GM23338 (cell line): Measurements from ENCODE around the gene RNF157. TPM values are rescaled to one million over a fixed set of nuclear protein-coding genes. Genes with fewer than 3 reads are reported as not detected.

Experiments
- ATAC-seq: fragments of 200-7000 bp; cut with Tn5 transposase; 3 replicates; pipeline ENCODE4 v1.9.1; 2020
- DNase-seq: peaks from one replicate; pipeline ENCODE4 v3.0.0-alpha.2; 2015; ENCODE audit warnings: low spot score
- H2AFZ ChIP-seq: fragments of 200-600 bp; sonication (generic); 2 replicates; pipeline ENCODE4 v1.8.0; 2016; ENCODE audit warnings: antibody characterized with exemption, mild to moderate bottlenecking, moderate library complexity
- H3F3A ChIP-seq: fragments of 200-600 bp; sonication (generic); replicated peaks from 2 replicates; pipeline ENCODE4 v1.8.0; 2017; ENCODE audit warnings: antibody characterized with exemption, mixed run types, low read depth
- H3K27ac ChIP-seq: fragments of 200-600 bp; sonication (generic); 2 replicates; pipeline ENCODE4 v1.6.1; 2016; ENCODE audit warnings: low read depth
- H3K27me3 ChIP-seq: fragments of 200-600 bp; sonication (generic); 2 replicates; pipeline ENCODE4 v1.8.0; 2016; ENCODE audit warnings: mild to moderate bottlenecking, mixed run types, moderate library complexity; ENCODE audit not compliant: insufficient read depth
- H3K36me3 ChIP-seq: fragments of 200-600 bp; sonication (generic); 2 replicates; pipeline ENCODE4 v1.8.0; 2016; ENCODE audit warnings: mild to moderate bottlenecking; ENCODE audit not compliant: insufficient read depth
- H3K4me1 ChIP-seq: fragments of 200-600 bp; sonication (generic); 2 replicates; pipeline ENCODE4 v1.8.0; 2016; ENCODE audit warnings: mild to moderate bottlenecking, moderate library complexity; ENCODE audit not compliant: insufficient read depth
- H3K4me2 ChIP-seq: fragments of 200-600 bp; sonication (generic); 2 replicates; pipeline ENCODE4 v1.7.1; 2017; ENCODE audit warnings: mixed run types
- H3K4me3 ChIP-seq: fragments of 200-600 bp; sonication (generic); 2 replicates; pipeline ENCODE4 v1.6.1; 2016; ENCODE audit warnings: mixed run types
- H3K79me2 ChIP-seq: fragments of 200-600 bp; sonication (generic); replicated peaks from 2 replicates; pipeline ENCODE4 v1.8.0; 2017; ENCODE audit warnings: mild to moderate bottlenecking; ENCODE audit not compliant: insufficient read depth
- H3K9me2 ChIP-seq: fragments of 200-600 bp; sonication (generic); 2 replicates; pipeline ENCODE4 v1.8.0; 2017; ENCODE audit not compliant: insufficient read depth
- H4K20me1 ChIP-seq: fragments of 200-600 bp; sonication (generic); replicated peaks from 2 replicates; pipeline ENCODE4 v1.8.0; 2017; ENCODE audit warnings: mild to moderate bottlenecking; ENCODE audit not compliant: insufficient read depth
- H3K27ac Mint-ChIP-seq: 2 replicates; pipeline ENCODE4 v1.8.0; 2020; ENCODE audit warnings: inconsistent platforms, mild to moderate bottlenecking, moderate library complexity, mixed read lengths
- H3K27me3 Mint-ChIP-seq: 3 replicates; pipeline ENCODE4 v1.8.0; 2022; ENCODE audit warnings: low read depth, mild to moderate bottlenecking, moderate library complexity, mixed read lengths, inconsistent platforms; ENCODE audit not compliant: insufficient read depth, poor library complexity
- H3K36me3 Mint-ChIP-seq: 3 replicates; pipeline ENCODE4 v1.8.0; 2021; ENCODE audit warnings: low read depth, mild to moderate bottlenecking, inconsistent platforms, moderate library complexity, mixed read lengths
- H3K4me1 Mint-ChIP-seq: 3 replicates; pipeline ENCODE4 v1.8.0; 2020; ENCODE audit warnings: mild to moderate bottlenecking, inconsistent platforms, mixed read lengths
- H3K4me3 Mint-ChIP-seq: 3 replicates; pipeline ENCODE4 v1.8.0; 2021; ENCODE audit warnings: moderate library complexity, mild to moderate bottlenecking, inconsistent platforms, mixed read lengths
- H3K9me3 Mint-ChIP-seq: 3 replicates; pipeline ENCODE4 v1.8.0; 2020; ENCODE audit warnings: moderate library complexity, mild to moderate bottlenecking, inconsistent platforms, mixed read lengths
- CREB1 ChIP-seq: fragments of 250-450 bp; sonication (Bioruptor Pico); IDR thresholded peaks from 2 replicates; pipeline ENCODE4 v1.5.0; 2020; ENCODE audit warnings: low read depth, mild to moderate bottlenecking, moderate library complexity
- EZH2 ChIP-seq: fragments of 200-600 bp; sonication (generic); IDR thresholded peaks from one replicate; pipeline ENCODE4 v1.8.0; 2017; ENCODE audit warnings: antibody characterized with exemption, mild to moderate bottlenecking, low read depth; ENCODE audit not compliant: unreplicated experiment
- EZH2phosphoT487 ChIP-seq: fragments of 200-600 bp; sonication (generic); IDR thresholded peaks from one replicate; pipeline ENCODE4 v1.8.1; 2018; ENCODE audit warnings: antibody characterized with exemption; ENCODE audit not compliant: unreplicated experiment
- JUNB ChIP-seq: IDR thresholded peaks from one replicate; pipeline ENCODE4 v1.6.1; 2016; ENCODE audit warnings: antibody characterized with exemption; ENCODE audit not compliant: unreplicated experiment
- NANOG ChIP-seq: IDR thresholded peaks from 2 replicates; pipeline ENCODE4 v1.6.1; 2016; ENCODE audit warnings: antibody characterized with exemption, borderline replicate concordance
- POLR2AphosphoS5 ChIP-seq: IDR thresholded peaks from 2 replicates; pipeline ENCODE4 v1.6.1; 2016; ENCODE audit warnings: antibody characterized with exemption, low read depth
- STAT1 ChIP-seq: IDR thresholded peaks from one replicate; pipeline ENCODE4 v1.6.1; 2016; ENCODE audit warnings: antibody characterized with exemption; ENCODE audit not compliant: unreplicated experiment
- ZNF114 ChIP-seq: fragments of 250-450 bp; sonication (Bioruptor Pico); IDR thresholded peaks from 2 replicates; pipeline ENCODE4 v1.5.0; 2020; ENCODE audit warnings: mild to moderate bottlenecking, moderate library complexity
- ZNF331 ChIP-seq: fragments of 250-450 bp; sonication (Bioruptor Pico); IDR thresholded peaks from 2 replicates; pipeline ENCODE4 v1.5.0; 2020; ENCODE audit warnings: low read depth, mild to moderate bottlenecking, moderate library complexity
- polyA plus RNA-seq: library from polyadenylated mRNA; unstranded; fragments of >200 nt; fragmentation: Nextera tagmentation; extraction: Ambion mirVana; gene quantifications from 2 replicates; pipeline ENCODE4 v1.2.1, GENCODE V29; 2016
- total RNA-seq: library from RNA; depleted of rRNA; stranded (reverse); fragments of >200 nt; shearing (Covaris generic); gene quantifications from 2 replicates; pipeline ENCODE4 v1.2.3, GENCODE V29; 2014
- TF ChIP-seq, protein P1 (sequence below): IDR thresholded peaks from one replicate; pipeline ENCODE4 v1.6.1; 2018; ENCODE audit warnings: antibody characterized with exemption; ENCODE audit not compliant: unreplicated experiment
- TF ChIP-seq, protein P2 (sequence below), 2 experiments: fragments of 200-600 bp in 1 of 2; sonication (generic) in 1 of 2; conservative IDR thresholded peaks; 2 replicates each; pipeline versions ENCODE4 v1.5.1 to v1.6.1; 2016 to 2017; ENCODE audit warnings: antibody characterized with exemption in 2 of 2, low read depth in 2 of 2, mild to moderate bottlenecking in 2 of 2, moderate library complexity in 1 of 2
- TF ChIP-seq, protein P3 (sequence below): fragments of 250-450 bp; sonication (Bioruptor Pico); IDR thresholded peaks from 2 replicates; pipeline ENCODE4 v1.5.0; 2020; ENCODE audit warnings: mild to moderate bottlenecking, moderate library complexity
- TF ChIP-seq, protein P4 (sequence below): IDR thresholded peaks from 2 replicates; pipeline ENCODE4 v1.6.1; 2016; ENCODE audit warnings: antibody characterized with exemption

RNF157 gene
- total and polyA plus RNA-seq, 2 experiments from 2014 or later, result 7.8 to 11.7 TPM

DNA sequence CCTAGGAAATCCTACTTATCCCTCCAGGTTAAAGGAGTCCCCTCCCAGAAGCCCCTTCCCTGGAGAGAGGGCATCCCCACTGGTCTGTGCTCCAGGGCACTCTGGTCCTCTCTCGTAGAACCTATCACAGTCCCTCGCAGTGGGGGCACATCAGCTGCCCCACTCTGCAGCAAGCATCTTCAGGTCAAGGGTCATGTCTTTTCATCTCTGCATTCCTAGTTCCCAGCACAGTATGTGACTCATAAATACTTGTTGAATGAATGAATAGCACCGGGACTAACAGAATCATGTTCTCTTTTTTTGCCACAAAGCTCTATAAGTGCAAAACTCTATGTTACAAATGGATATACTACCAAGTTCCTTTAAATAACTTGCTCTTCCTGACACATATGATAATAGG lies 36.0 kb downstream of the RNF157 start:
- peaks cover 3% of the 10 kb centered on the region; the same call in 1 of the 3 replicates for H3K4me1 Mint-ChIP-seq
- Histone ChIP-seq H2AFZ (no peak overlapping the region), H3K27ac (no peak overlapping the region), H3K4me1 (no peaks in the 10 kb centered on the region), H3K9me2 (no peaks in the 10 kb centered on the region), H3K36me3 (no peaks in the 10 kb centered on the region), H3K4me3 (no peak overlapping the region), H3K27me3 (no peaks in the 10 kb centered on the region), H3F3A (no peaks in the 10 kb centered on the region), H3K4me2 (no peak overlapping the region), H3K79me2 (no peaks in the 10 kb centered on the region), H4K20me1 (no peaks in the 10 kb centered on the region)
- H3K9me3 Mint-ChIP-seq, result no peaks in the 10 kb centered on the region
- DNase-seq (no peak), ATAC-seq (no peak)
- peaks cover 2% of the 10 kb centered on the region for H3K27me3 Mint-ChIP-seq
- TF ChIP-seq POLR2AphosphoS5 (no peak), NANOG (no peak), ZNF331 (CRISPR knock-in tag) (no peak), CREB1 (CRISPR knock-in tag) (no peak), EZH2 (no peak), STAT1 (no peak), EZH2phosphoT487 (no peak), JUNB (no peak), ZNF114 (CRISPR knock-in tag) (no peak)
- TF ChIP-seq, protein P1, sequence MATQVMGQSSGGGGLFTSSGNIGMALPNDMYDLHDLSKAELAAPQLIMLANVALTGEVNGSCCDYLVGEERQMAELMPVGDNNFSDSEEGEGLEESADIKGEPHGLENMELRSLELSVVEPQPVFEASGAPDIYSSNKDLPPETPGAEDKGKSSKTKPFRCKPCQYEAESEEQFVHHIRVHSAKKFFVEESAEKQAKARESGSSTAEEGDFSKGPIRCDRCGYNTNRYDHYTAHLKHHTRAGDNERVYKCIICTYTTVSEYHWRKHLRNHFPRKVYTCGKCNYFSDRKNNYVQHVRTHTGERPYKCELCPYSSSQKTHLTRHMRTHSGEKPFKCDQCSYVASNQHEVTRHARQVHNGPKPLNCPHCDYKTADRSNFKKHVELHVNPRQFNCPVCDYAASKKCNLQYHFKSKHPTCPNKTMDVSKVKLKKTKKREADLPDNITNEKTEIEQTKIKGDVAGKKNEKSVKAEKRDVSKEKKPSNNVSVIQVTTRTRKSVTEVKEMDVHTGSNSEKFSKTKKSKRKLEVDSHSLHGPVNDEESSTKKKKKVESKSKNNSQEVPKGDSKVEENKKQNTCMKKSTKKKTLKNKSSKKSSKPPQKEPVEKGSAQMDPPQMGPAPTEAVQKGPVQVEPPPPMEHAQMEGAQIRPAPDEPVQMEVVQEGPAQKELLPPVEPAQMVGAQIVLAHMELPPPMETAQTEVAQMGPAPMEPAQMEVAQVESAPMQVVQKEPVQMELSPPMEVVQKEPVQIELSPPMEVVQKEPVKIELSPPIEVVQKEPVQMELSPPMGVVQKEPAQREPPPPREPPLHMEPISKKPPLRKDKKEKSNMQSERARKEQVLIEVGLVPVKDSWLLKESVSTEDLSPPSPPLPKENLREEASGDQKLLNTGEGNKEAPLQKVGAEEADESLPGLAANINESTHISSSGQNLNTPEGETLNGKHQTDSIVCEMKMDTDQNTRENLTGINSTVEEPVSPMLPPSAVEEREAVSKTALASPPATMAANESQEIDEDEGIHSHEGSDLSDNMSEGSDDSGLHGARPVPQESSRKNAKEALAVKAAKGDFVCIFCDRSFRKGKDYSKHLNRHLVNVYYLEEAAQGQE, result no peak
- TF ChIP-seq, protein P2, sequence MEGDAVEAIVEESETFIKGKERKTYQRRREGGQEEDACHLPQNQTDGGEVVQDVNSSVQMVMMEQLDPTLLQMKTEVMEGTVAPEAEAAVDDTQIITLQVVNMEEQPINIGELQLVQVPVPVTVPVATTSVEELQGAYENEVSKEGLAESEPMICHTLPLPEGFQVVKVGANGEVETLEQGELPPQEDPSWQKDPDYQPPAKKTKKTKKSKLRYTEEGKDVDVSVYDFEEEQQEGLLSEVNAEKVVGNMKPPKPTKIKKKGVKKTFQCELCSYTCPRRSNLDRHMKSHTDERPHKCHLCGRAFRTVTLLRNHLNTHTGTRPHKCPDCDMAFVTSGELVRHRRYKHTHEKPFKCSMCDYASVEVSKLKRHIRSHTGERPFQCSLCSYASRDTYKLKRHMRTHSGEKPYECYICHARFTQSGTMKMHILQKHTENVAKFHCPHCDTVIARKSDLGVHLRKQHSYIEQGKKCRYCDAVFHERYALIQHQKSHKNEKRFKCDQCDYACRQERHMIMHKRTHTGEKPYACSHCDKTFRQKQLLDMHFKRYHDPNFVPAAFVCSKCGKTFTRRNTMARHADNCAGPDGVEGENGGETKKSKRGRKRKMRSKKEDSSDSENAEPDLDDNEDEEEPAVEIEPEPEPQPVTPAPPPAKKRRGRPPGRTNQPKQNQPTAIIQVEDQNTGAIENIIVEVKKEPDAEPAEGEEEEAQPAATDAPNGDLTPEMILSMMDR (conservative IDR thresholded peaks at IDR 0.05; ENCODE audit: low read depth in 2 of 2), result no peak
- TF ChIP-seq, protein P3, sequence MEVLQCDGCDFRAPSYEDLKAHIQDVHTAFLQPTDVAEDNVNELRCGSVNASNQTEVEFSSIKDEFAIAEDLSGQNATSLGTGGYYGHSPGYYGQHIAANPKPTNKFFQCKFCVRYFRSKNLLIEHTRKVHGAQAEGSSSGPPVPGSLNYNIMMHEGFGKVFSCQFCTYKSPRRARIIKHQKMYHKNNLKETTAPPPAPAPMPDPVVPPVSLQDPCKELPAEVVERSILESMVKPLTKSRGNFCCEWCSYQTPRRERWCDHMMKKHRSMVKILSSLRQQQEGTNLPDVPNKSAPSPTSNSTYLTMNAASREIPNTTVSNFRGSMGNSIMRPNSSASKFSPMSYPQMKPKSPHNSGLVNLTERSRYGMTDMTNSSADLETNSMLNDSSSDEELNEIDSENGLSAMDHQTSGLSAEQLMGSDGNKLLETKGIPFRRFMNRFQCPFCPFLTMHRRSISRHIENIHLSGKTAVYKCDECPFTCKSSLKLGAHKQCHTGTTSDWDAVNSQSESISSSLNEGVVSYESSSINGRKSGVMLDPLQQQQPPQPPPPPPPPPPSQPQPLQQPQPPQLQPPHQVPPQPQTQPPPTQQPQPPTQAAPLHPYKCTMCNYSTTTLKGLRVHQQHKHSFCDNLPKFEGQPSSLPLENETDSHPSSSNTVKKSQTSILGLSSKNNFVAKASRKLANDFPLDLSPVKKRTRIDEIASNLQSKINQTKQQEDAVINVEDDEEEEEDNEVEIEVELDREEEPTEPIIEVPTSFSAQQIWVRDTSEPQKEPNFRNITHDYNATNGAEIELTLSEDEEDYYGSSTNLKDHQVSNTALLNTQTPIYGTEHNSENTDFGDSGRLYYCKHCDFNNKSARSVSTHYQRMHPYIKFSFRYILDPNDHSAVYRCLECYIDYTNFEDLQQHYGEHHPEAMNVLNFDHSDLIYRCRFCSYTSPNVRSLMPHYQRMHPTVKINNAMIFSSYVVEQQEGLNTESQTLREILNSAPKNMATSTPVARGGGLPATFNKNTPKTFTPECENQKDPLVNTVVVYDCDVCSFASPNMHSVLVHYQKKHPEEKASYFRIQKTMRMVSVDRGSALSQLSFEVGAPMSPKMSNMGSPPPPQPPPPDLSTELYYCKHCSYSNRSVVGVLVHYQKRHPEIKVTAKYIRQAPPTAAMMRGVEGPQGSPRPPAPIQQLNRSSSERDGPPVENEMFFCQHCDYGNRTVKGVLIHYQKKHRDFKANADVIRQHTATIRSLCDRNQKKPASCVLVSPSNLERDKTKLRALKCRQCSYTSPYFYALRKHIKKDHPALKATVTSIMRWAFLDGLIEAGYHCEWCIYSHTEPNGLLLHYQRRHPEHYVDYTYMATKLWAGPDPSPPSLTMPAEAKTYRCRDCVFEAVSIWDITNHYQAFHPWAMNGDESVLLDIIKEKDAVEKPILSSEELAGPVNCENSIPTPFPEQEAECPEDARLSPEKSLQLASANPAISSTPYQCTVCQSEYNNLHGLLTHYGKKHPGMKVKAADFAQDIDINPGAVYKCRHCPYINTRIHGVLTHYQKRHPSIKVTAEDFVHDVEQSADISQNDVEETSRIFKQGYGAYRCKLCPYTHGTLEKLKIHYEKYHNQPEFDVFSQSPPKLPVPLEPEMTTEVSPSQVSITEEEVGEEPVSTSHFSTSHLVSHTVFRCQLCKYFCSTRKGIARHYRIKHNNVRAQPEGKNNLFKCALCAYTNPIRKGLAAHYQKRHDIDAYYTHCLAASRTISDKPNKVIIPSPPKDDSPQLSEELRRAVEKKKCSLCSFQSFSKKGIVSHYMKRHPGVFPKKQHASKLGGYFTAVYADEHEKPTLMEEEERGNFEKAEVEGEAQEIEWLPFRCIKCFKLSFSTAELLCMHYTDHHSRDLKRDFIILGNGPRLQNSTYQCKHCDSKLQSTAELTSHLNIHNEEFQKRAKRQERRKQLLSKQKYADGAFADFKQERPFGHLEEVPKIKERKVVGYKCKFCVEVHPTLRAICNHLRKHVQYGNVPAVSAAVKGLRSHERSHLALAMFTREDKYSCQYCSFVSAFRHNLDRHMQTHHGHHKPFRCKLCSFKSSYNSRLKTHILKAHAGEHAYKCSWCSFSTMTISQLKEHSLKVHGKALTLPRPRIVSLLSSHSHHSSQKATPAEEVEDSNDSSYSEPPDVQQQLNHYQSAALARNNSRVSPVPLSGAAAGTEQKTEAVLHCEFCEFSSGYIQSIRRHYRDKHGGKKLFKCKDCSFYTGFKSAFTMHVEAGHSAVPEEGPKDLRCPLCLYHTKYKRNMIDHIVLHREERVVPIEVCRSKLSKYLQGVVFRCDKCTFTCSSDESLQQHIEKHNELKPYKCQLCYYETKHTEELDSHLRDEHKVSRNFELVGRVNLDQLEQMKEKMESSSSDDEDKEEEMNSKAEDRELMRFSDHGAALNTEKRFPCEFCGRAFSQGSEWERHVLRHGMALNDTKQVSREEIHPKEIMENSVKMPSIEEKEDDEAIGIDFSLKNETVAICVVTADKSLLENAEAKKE (CRISPR knock-in tag), result no peak
- TF ChIP-seq, protein P4, sequence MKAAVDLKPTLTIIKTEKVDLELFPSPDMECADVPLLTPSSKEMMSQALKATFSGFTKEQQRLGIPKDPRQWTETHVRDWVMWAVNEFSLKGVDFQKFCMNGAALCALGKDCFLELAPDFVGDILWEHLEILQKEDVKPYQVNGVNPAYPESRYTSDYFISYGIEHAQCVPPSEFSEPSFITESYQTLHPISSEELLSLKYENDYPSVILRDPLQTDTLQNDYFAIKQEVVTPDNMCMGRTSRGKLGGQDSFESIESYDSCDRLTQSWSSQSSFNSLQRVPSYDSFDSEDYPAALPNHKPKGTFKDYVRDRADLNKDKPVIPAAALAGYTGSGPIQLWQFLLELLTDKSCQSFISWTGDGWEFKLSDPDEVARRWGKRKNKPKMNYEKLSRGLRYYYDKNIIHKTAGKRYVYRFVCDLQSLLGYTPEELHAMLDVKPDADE, result no peak
- no peak overlapping the region for H3K4me3 Mint-ChIP-seq
- H3K27ac Mint-ChIP-seq, result no peak overlapping the region
- H3K36me3 Mint-ChIP-seq, result no peaks in the 10 kb centered on the region
